Kidney (tissue), 14 donors: ENCODE measurements around the gene NOP9. TPM values are rescaled to one million over a fixed set of nuclear protein-coding genes. Genes with fewer than 3 reads are reported as not detected.

Source experiments
- DNase-seq, 5 donors: peaks; one replicate each; pipeline ENCODE4 v3.0.0-alpha.2; 2013 to 2020
- FAIRE-seq: peaks from 2 replicates; lab custom pipeline; 2012; peaks lifted over from hg19 to GRCh38; lab: Jason Lieb, UNC
- H3K27ac ChIP-seq, 2 donors: one replicate each; pipeline ENCODE4 v1.7.0; 2013; ENCODE audit warnings: low read depth in 2 of 2, low read length in 2 of 2, inconsistent platforms in 1 of 2
- H3K27me3 ChIP-seq: one replicate; pipeline ENCODE4 v1.7.1; 2013; ENCODE audit warnings: low read length, inconsistent platforms; ENCODE audit not compliant: control insufficient read depth, insufficient read depth
- H3K36me3 ChIP-seq, 3 donors: one replicate each; pipeline versions ENCODE4 v1.7.0 to v1.7.1; 2013; ENCODE audit warnings: low read length in 3 of 3, control low read depth in 1 of 3, inconsistent platforms in 1 of 3; ENCODE audit not compliant: insufficient read depth in 3 of 3, control insufficient read depth in 2 of 3
- H3K4me1 ChIP-seq, 3 donors: one replicate each; pipeline versions ENCODE4 v1.7.0 to v1.7.1; 2013; ENCODE audit warnings: low read length in 3 of 3, inconsistent platforms in 1 of 3, low read depth in 1 of 3; ENCODE audit not compliant: control insufficient read depth in 2 of 3, insufficient read depth in 2 of 3
- H3K4me3 ChIP-seq, 3 donors: one replicate each; pipeline versions ENCODE4 v1.7.0 to v1.8.1; 2013; ENCODE audit warnings: low read length in 3 of 3, control low read depth in 1 of 3, inconsistent platforms in 1 of 3
- H3K9ac ChIP-seq, 3 donors: one replicate each; pipeline versions ENCODE4 v1.7.0 to v1.7.1; 2013; ENCODE audit warnings: low read length in 3 of 3, control low read depth in 1 of 3, inconsistent platforms in 1 of 3
- H3K9me3 ChIP-seq, 3 donors: one replicate each; pipeline versions ENCODE4 v1.7.0 to v1.7.1; 2013; ENCODE audit warnings: low read length in 3 of 3, control low read depth in 1 of 3, inconsistent platforms in 1 of 3; ENCODE audit not compliant: control insufficient read depth in 2 of 3, insufficient read depth in 1 of 3
- CTCF ChIP-seq: IDR thresholded peaks from 3 replicates; pipeline ENCODE4 v1.5.1; 2012; ENCODE audit warnings: mild to moderate bottlenecking, moderate library complexity, borderline replicate concordance; ENCODE audit not compliant: insufficient read depth; ENCODE audit errors: extremely low read depth
- intact Hi-C: fragments of 100-400 bp; cut with DNase I; formaldehyde crosslinking; loops from one replicate; pipeline ENCODE4 v1.11.1; 2022
- polyA plus RNA-seq: library from polyadenylated mRNA; stranded (reverse); fragments of 350-450 nt; fragmentation: Illumina TruSeq; extraction: RNeasy Lipid Tissue Mini Kit (QIAGEN cat#74804); gene quantifications from one replicate; pipeline ENCODE4 v1.2.3, GENCODE V29; 2014; ENCODE audit warnings: low read depth, low replicate concordance; ENCODE audit not compliant: insufficient read depth
- total RNA-seq: library from RNA; stranded (reverse); fragmentation: NEBNext Ultra II Directional; extraction: Animal tissue kit (Norgen Biotek cat#: 25700); gene quantifications from one replicate; pipeline ENCODE4 v1.2.1, GENCODE V29; 2021
- donor health status: control.
- donor health status: control.
- donor health status: control.
- donor health status: control.
- donor health status: control.
- donor health status: DM: yes; HTN: yes; CAD: no.
- donor health status: Normal renal cell carcinoma (clear cell type).

NOP9 gene
- total and polyA plus RNA-seq, 2 donors from 2014 or later: 8.6 to 25.7 TPM

DNA sequence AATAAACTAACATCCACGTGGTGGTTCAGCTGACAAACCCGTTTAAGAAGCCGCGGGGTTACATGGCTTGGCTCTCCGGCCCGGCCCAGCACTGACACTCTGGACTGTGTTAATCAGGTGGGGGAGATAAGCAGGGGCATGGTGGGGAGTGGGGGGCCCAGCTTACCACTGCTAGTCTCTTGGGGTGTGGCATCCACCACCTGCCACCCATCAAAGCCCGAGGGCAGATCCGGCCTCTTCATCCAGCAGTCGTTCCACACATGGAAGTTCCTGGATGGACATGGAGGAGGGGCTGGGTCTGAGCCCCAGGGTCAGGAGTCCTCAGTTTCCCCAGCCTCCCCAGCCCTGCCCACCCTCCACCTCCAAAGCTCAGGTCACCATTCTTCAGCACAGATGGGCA, 41.5 kb upstream of the NOP9 start:
- no peaks in the 10 kb centered on the region for H3K27me3 ChIP-seq
- H3K36me3 ChIP-seq: peaks cover 0 to 7% (median 2%) of the 10 kb centered on the region in 3 donors
- FAIRE-seq (no peak), DNase-seq (peak in 1 of 5 donors; percentile 62)
- peaks cover 0 to 3% (median 0%) of the 10 kb centered on the region in 3 donors for H3K4me1 ChIP-seq
- intact Hi-C loops: loop anchor here (10.0 kb wide), 1 partner anchor 47 kb away; the partner anchor contains the start of gene CIDEB
- H3K27ac ChIP-seq: no peak overlapping the region
- H3K9ac ChIP-seq: no peak overlapping the region
- no peaks in the 10 kb centered on the region for H3K9me3 ChIP-seq
- no peak overlapping the region for H3K4me3 ChIP-seq
- no peak for TF ChIP-seq CTCF

- peaks cover 0 to 7% (median 2%) of the 10 kb centered on the region in 3 donors for H3K36me3 ChIP-seq
- no peaks in the 10 kb centered on the region for H3K27me3 ChIP-seq
- DNase-seq (no peak), FAIRE-seq (no peak)
- H3K4me3 ChIP-seq: no peak overlapping the region
- H3K27ac ChIP-seq: no peak overlapping the region
- peak overlapping the region in 1 of 3 donors; percentile 12 for H3K9ac ChIP-seq
- peaks cover 0 to 3% (median 0%) of the 10 kb centered on the region in 3 donors for H3K4me1 ChIP-seq
- intact Hi-C loops: loop anchor here (10.0 kb wide), 1 partner anchor 46 kb away; the partner anchor contains the start of gene CIDEB
- TF ChIP-seq CTCF: no peak
- H3K9me3 ChIP-seq: no peaks in the 10 kb centered on the region
These were observed 40.9 kb upstream of the NOP9 start for GRCh38 chr14:24258548-24259265.

DNA sequence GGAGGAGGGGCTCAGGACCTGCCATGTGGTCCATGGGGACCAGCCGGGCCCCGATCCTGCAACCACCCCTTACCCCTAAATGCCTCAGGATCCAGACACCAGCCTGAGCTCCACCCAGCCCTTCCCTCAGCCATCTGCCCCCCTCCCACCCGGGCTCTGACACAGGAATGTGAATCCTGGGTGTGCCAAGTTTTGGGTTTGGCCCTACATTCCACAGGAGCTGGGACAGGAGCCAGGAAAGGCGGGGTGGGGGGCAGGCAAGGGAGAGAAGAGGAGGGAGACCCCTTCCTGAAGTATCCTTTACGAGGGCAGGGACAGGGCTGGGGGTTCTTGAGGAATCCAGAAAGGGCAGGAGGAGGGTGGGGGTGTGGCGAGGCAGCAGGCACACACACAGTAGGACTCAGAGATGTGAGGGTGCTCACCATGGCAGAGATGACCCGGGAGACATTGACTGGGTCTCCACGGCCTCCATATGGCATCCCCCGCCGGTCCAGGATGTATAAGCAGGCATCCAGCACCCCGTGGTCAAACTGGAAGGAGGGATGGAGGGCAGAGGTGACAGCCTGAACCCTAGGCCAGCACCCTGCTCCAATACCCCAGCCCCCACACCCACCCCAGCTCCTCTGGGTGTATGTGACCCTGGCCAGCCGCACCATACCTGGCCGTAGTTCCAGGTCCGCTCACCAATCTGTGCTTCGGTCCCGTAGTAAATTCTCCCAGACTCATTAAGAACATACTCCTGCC, 40.2 kb upstream of the NOP9 start:
- peak overlapping the region in 1 of 2 donors; percentile 18 for H3K27ac ChIP-seq
- TF ChIP-seq CTCF: no peak
- FAIRE-seq: no peak
- no peaks in the 10 kb centered on the region for H3K27me3 ChIP-seq
- peak in 2 of 5 donors; percentile 40 to 88 for DNase-seq
- intact Hi-C loops: loop anchor here (10.0 kb wide), 1 partner anchor 45 kb away; the partner anchor contains the start of gene CIDEB
- H3K9me3 ChIP-seq: no peaks in the 10 kb centered on the region
- no peak overlapping the region for H3K4me3 ChIP-seq
- H3K36me3 ChIP-seq: peaks cover 0 to 7% (median 2%) of the 10 kb centered on the region in 3 donors
- no peak overlapping the region for H3K9ac ChIP-seq
- peaks cover 0 to 3% (median 0%) of the 10 kb centered on the region in 3 donors for H3K4me1 ChIP-seq
